Measurements from ENCODE around the gene RPS14.

Gene RPS14

DNA sequence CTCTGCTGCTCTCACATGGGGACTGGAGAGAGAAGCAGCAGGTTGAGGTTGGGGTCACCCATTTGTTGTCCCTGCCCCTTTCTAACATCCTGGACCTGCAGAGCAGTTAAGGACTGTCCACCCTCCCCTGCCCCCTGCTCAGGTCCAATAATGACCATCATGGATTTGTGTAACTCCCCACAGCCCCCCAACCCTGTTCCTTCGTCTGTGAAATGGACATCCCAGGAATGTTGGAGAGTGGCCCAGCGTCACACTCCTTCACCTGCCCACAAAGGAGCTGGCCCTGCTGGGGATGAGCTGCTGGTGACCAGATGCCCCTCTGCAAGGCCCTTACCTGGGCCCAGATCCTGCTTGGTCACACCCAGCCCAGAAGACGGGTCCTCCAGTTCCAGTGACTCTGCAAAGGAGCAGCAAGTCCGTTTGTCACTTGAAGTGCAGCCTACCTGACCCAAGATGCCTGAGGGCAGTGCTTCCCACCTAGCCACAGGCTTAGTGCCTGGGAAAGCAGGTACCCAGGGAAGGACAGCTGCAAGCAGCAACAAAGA lies 47.2 kb downstream of the RPS14 start:
- Histone ChIP-seq H3K4me1 (ENCODE audit: insufficient read depth, low read length, poor library complexity, severe bottlenecking) (peaks cover 17% of the 10 kb centered on the region), H4K20me1 (ENCODE audit: insufficient read depth, low read length, poor library complexity, severe bottlenecking) (no peaks in the 10 kb centered on the region), H3K36me3 (ENCODE audit: insufficient read depth, low read length) (peaks cover 35% of the 10 kb centered on the region; the same call in 1 of the 2 replicates)

DNA sequence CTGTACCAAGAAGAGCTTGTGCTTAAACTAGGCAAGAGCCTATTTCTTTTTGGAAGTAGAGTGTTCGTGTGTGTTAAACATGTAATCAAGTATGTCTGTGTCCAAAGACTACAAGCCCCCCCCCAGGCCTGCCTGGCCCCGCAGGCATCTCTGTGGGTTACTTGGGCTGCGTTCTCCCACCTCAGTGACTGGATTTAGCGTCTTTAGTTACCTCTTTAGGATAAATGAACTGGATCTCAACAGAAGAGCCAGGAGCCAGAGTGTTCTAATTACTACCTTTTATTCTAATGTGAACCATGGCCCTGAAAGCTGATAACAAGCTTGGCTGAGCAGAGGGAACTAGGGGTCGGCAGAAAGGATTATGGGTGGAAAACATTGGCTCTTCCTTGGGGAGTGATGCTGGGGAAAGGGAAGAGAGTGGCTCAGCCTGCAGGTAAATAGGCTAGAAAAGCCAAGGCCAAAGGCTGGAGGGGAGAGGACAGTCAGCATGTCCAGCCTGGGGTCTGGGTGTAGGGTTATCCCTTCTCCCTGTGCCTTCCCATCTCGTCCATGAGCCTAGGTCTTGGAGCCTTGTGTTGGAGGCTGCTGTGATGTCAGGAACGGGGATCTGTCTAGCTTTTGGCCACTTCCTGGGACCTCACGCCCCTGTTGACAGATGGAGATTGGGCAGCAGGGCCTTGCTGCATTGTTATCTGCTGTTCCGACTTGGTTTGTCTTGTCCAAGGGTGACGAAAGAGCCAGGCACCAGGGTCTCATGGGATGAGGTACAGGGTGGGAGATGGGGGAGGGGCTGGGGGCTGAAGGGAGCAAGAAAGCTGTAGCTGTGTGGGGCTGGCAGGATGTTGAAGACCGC lies 47.9 kb downstream of the RPS14 start:
- Histone ChIP-seq H3K4me1 (ENCODE audit: insufficient read depth, low read length, poor library complexity, severe bottlenecking) (peaks cover 17% of the 10 kb centered on the region), H3K4me3 (ENCODE audit: low read length, poor library complexity, severe bottlenecking) (no peak overlapping the region), H3K9me3 (ENCODE audit: insufficient read depth, low read depth, low read length) (no peaks in the 10 kb centered on the region), H3K79me2 (ENCODE audit: insufficient read depth, low read length) (no peaks in the 10 kb centered on the region), H3K4me2 (ENCODE audit: low read depth, low read length, poor library complexity, severe bottlenecking) (peak overlapping the region; percentile 7), H2AFZ (ENCODE audit: low read length) (no peak overlapping the region), H3F3A (ENCODE audit: low read depth) (no peaks in the 10 kb centered on the region; the same call in 1 of the 2 replicates), H3K36me3 (ENCODE audit: insufficient read depth, low read length) (peaks cover 41% of the 10 kb centered on the region; the same call in 1 of the 2 replicates), H3K9me2 (replicated peaks; ENCODE audit: low read depth, low read length) (no peaks in the 10 kb centered on the region), H3K9ac (ENCODE audit: low read depth, low read length, poor library complexity, severe bottlenecking) (no peak overlapping the region), H3K27me3 (ENCODE audit: insufficient read depth, low read length, poor library complexity, severe bottlenecking) (no peaks in the 10 kb centered on the region), H4K20me1 (ENCODE audit: insufficient read depth, low read length, poor library complexity, severe bottlenecking) (no peaks in the 10 kb centered on the region)
- TF ChIP-seq, protein P1, sequence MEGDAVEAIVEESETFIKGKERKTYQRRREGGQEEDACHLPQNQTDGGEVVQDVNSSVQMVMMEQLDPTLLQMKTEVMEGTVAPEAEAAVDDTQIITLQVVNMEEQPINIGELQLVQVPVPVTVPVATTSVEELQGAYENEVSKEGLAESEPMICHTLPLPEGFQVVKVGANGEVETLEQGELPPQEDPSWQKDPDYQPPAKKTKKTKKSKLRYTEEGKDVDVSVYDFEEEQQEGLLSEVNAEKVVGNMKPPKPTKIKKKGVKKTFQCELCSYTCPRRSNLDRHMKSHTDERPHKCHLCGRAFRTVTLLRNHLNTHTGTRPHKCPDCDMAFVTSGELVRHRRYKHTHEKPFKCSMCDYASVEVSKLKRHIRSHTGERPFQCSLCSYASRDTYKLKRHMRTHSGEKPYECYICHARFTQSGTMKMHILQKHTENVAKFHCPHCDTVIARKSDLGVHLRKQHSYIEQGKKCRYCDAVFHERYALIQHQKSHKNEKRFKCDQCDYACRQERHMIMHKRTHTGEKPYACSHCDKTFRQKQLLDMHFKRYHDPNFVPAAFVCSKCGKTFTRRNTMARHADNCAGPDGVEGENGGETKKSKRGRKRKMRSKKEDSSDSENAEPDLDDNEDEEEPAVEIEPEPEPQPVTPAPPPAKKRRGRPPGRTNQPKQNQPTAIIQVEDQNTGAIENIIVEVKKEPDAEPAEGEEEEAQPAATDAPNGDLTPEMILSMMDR (conservative IDR thresholded peaks at IDR 0.05; ENCODE audit: low read length), result no peak
- no peak for TF ChIP-seq EZH2phosphoT487 (IDR thresholded peaks at IDR 0.05; ENCODE audit: borderline replicate concordance)

More for the DNA sequence above, 47.2 kb downstream of the RPS14 start:
- Histone ChIP-seq H3K9me2 (replicated peaks; ENCODE audit: low read depth, low read length) (no peaks in the 10 kb centered on the region), H3F3A (ENCODE audit: low read depth) (no peaks in the 10 kb centered on the region; the same call in 1 of the 2 replicates), H3K4me3 (ENCODE audit: low read length, poor library complexity, severe bottlenecking) (no peak overlapping the region), H3K4me2 (ENCODE audit: low read depth, low read length, poor library complexity, severe bottlenecking) (no peak overlapping the region), H3K27me3 (ENCODE audit: insufficient read depth, low read length, poor library complexity, severe bottlenecking) (no peaks in the 10 kb centered on the region), H3K9me3 (ENCODE audit: insufficient read depth, low read depth, low read length) (no peaks in the 10 kb centered on the region), H2AFZ (ENCODE audit: low read length) (no peak overlapping the region), H3K79me2 (ENCODE audit: insufficient read depth, low read length) (no peaks in the 10 kb centered on the region), H3K9ac (ENCODE audit: low read depth, low read length, poor library complexity, severe bottlenecking) (no peak overlapping the region)
- no peak for TF ChIP-seq EZH2phosphoT487 (IDR thresholded peaks at IDR 0.05; ENCODE audit: borderline replicate concordance)
- TF ChIP-seq, protein P1 (conservative IDR thresholded peaks at IDR 0.05; ENCODE audit: low read length), result no peak

DNA sequence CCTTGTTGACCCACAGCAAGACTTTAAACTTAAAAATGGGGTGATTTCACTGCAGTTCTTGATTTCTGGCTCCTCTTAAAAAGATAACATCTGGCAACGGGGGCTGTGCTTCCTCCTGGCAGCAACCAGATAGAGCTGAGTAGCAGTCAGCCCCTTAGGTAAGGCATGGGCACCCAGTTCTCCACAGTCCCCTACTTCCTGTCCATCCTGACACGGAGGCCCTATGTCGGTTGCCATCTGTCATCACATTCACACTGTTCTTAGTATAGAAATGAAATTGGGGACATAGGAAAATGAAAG lies 48.5 kb downstream of the RPS14 start:
- Histone ChIP-seq H3K9me2 (replicated peaks; ENCODE audit: low read depth, low read length) (no peaks in the 10 kb centered on the region), H3K27me3 (ENCODE audit: insufficient read depth, low read length, poor library complexity, severe bottlenecking) (no peaks in the 10 kb centered on the region), H2AFZ (ENCODE audit: low read length) (no peak overlapping the region), H3F3A (ENCODE audit: low read depth) (no peaks in the 10 kb centered on the region; the same call in 1 of the 2 replicates), H3K9ac (ENCODE audit: low read depth, low read length, poor library complexity, severe bottlenecking) (no peak overlapping the region), H3K4me2 (ENCODE audit: low read depth, low read length, poor library complexity, severe bottlenecking) (peak overlapping the region; percentile 7), H3K4me3 (ENCODE audit: low read length, poor library complexity, severe bottlenecking) (no peak overlapping the region), H3K36me3 (ENCODE audit: insufficient read depth, low read length) (peaks cover 47% of the 10 kb centered on the region; the same call in 1 of the 2 replicates), H4K20me1 (ENCODE audit: insufficient read depth, low read length, poor library complexity, severe bottlenecking) (no peaks in the 10 kb centered on the region), H3K79me2 (ENCODE audit: insufficient read depth, low read length) (no peaks in the 10 kb centered on the region), H3K4me1 (ENCODE audit: insufficient read depth, low read length, poor library complexity, severe bottlenecking) (peaks cover 17% of the 10 kb centered on the region), H3K9me3 (ENCODE audit: insufficient read depth, low read depth, low read length) (no peaks in the 10 kb centered on the region)
- TF ChIP-seq, protein P1 (conservative IDR thresholded peaks at IDR 0.05; ENCODE audit: low read length), result no peak
- TF ChIP-seq EZH2phosphoT487 (IDR thresholded peaks at IDR 0.05; ENCODE audit: borderline replicate concordance), result no peak

All from Loucy (cell line).